ENCODE measurements around the gene BIRC3. TPM values are rescaled to one million over a fixed set of nuclear protein-coding genes. Genes with fewer than 3 reads are reported as not detected.
A peak's percentile ranks its signal among the peaks of the same experiment; 100 is the strongest.

BIRC3 gene
- not detected in 2 replicates for polyA plus RNA-seq (2014; cell fraction: cytosol; rRNA removed)
- polyA plus RNA-seq (2014; cell fraction: nucleus; rRNA removed) = not detected in 2 replicates

DNA sequence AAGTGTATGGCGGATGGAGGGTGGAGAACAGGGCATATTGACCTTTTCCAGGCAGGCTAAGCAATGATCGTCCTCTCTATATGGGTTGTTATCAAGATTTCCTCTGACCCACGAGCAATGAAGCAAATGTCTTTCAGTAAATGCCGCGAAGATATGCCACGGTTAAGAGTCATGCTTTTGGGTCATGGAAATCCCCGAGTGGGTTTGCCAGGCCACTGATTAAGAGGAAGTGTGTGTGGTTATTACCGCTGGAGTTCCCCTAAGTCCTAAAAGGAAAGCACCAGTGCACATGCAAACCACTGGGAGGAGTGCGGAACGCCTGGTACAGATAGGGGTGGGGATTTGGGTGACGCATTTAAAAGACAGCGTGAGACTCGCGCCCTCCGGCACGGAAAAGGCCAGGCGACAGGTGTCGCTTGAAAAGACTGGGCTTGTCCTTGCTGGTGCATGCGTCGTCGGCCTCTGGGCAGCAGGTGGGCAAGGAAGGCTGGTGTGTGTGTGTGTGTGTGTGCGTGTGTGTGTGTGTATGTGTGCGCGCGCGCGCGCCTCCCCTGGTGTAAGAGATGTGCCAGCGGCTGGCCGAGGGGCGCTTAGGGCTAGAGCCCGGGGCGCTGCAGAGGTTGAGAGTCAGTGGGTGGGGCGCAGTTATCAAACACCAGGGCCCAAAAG, at the start of gene BIRC3:
TSS of gene BIRC3 (plus strand) at position 386 of the 669 bp plus-strand sequence. CDS start 7,026 bp downstream, outside the sequence.
- DNase-seq (ENCODE audit: low spot score) = peak; percentile 2

DNA sequence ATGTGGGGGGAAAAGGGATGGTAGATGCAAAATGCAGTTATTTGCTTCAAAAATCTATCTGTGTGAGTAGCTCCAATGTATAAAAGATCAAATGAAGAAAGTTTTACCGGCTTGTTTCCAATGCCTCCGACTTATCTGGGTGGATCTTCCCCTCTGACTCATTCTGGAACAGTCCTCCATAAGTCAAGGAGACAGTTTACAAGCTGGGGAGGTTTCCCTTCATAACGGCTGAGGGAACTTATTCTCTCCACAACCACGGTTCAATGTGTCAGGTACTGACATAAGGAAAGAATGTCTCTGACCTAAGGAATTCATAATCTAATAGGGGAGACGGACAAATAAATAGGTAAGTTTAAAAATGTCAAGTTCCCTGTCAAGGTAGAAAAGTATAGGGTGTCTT, 49.7 kb upstream of the BIRC3 start:
- DNase-seq (ENCODE audit: low spot score) = no peak

DNA sequence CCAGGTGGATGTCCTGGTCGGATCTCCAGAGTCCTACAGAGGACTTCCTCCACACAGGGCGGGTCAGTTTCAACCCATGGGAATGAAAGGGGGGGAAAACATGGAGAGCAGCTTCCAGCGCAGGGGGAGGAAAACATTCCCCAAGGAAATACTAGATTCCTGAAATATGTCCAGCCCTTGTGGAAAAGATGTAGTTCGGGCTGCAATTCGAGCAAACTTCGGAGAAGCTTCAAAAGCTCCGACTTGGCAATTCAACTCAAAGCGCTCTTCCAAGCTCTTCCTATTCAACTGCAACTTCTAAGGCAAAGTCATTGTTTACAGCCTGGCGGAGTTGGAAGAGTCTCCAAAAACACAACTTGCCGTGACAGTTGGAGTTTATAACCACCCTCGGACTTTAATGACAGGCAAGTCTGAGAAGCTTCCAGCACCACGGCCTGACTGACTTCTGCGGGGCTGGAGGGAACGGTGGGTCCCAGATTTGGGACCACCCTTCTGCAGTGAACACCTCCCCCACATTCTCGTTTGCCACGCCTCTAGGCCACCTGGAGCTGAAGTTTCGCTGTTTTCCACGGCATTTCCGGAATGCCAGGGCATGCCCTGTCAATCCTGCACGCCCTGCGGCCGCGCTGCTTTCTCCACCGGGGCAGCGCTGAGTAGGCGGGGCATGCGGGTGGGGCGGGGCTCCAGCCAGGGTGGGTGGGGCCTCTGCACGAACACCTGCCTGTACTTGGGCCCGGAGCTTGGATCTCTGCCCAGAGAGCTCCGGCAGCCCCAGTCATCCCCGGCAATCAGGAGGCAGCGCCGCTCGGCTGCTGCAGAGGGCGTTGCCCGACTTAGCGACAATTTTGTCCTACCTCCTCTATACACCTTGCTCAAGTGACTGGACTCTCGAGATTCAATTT, 49.0 kb upstream of the BIRC3 start:
- DNase-seq (ENCODE audit: low spot score) = peak; percentile 17

DNA sequence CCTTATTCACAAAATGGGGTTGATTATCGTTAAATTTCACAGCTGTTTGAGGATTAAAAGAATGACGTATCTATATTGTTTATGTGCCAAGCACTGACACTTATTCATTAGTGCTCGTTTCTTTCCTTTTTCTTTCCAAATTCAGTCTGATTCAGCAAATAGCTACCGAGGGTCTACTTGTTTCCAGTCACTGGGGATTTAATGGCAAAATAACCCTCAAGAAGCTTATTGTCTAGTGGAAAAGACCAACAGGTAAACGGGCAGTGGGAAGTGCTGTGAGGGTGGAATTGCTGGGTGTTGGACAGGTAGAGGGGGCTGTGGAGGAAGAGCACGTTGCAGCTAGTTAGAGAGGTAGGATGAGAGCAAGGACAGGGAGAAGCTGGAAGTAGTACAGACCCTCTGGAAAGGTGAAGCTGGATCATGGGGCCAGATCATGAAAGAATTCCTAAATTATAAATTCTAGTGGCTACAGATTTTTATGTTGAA, 48.3 kb upstream of the BIRC3 start:
- DNase-seq (ENCODE audit: low spot score) = no peak

DNA sequence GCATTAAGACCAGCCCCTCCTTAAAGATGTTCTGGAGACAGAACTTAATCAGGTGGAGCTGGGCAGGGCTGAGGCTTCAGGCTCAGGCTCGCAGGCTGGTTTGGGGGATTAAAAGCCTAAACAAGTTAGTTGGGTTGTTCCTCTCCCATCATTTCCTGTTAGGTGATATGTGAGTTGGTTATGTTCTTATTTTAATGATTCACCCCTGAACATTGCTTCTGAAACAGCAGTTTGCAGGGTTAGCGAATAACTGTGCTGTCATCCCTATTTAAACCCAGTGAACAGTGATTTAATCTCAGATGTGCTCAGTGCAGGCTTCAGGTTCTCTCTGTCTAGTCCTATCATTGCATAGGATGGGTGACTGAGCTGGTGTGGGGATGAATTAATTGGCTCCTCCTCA, 47.4 kb upstream of the BIRC3 start:
- no peak for DNase-seq (ENCODE audit: low spot score)

DNA sequence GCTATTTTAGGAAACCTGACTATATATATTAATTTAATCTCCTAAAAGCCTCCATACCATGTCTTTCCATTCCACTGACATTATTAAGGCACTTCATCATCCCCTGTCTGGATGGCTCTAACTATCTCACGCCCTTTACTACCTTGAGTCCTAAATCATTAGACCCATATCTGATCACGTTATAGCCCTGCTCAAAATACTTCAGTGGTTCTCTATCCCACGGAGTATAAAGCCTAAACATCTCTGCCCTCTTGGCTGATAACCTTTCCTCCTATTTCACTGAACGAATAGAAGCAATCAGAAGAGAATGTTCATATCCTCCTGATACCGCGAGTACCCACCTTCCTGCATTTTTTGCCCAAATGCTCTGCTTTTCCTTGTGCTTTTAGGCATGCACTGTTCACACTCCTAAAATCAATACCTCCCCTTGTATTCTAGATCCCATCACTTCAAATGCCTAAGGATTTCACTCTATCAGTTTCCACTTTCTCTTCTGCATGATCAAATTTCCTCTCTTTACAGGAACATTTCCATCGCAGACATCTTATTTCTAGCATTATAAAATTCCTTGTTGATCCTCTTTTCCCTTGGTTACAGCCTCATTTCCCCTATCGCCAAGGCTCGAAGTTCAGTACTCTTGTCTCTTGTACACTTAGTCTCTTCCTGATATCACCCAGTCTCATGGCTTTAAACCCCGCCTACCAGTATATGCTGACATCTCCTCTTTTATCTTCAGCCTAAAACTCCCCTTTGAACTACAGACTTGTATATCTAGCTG, 45.0 kb upstream of the BIRC3 start:
- DNase-seq (ENCODE audit: low spot score) = no peak

DNA sequence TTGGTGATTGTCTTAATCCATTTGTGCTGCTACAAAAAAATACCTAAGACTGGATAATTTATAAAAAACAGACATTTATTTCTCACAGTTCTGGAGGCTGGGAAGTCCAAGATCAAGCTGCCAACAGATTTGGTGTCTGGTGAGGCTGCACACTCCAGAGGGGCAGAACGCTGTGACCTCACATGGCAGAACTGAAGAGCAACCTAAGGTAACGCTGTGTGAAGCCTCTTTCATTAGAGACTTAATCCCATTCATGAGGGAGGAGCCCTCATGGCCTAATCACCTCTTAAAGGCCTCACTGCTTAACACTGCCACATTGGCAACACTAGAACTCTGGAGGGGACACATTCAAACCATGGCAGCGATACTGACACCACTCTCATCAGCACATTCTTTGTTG, 42.7 kb upstream of the BIRC3 start:
- no peak for DNase-seq (ENCODE audit: low spot score)

DNA sequence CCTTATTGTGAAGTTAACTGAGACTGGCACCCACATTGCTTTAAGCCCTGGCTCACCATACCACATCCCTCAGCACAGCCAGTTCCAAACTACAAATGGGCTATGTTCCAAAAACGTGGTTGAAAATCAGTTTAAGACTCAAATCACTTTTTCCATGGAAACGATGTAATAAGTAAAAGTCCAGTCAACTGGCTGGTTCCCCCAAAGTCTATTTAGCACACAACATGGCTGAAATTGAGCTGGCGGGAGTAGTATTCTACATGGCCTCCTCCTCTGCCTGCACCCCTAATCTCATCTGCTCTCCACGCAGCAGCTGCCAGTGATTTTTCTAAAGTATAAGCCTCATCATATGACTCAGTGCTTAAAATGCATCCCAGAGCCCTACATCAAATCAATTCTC, 40.9 kb upstream of the BIRC3 start:
- no peak for DNase-seq (ENCODE audit: low spot score)

DNA sequence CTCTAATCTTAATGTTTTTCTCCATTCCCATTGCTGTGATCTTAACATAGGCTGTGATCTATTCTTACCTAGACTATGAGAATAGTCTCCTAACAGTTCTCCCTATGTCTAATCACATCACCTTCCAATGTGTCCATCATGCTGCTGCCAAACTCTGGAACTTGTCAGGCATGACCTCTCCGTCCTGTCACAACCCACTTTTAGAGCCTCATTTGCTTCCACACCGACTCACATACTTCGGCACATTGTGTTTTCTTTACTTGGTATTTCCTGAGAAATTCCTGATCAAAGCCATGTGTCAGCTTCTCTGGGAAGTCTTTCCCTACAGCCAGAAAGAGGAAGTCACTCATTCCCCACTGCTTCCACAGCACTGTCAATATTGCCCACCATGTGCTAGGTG, 40.5 kb upstream of the BIRC3 start:
- DNase-seq (ENCODE audit: low spot score) = no peak

DNA sequence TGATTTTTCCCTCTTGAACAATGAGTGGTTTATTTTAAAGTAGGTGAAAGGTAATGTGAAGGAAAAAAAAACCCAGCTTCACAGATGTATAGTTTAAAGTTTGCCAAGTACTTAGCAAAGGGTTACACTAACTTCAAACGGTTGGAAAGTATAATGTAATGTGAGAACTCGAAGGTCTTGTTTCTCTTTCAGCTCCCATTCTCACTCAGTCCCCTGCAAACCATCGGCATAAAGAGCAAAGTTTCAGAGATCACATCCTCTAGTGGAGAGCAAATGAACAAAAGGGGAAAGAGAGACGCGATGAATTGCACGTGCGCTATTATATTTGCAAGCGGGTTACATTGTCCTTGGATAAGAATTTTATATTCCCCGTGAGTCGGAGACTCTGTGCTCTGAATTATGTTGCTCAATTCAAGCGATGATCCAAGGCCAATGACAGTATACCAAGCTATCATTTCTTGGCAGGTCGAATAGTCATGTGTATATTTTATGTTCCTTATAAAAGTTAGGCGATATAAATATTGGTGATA, 37.6 kb upstream of the BIRC3 start:
- DNase-seq (ENCODE audit: low spot score) = no peak

DNA sequence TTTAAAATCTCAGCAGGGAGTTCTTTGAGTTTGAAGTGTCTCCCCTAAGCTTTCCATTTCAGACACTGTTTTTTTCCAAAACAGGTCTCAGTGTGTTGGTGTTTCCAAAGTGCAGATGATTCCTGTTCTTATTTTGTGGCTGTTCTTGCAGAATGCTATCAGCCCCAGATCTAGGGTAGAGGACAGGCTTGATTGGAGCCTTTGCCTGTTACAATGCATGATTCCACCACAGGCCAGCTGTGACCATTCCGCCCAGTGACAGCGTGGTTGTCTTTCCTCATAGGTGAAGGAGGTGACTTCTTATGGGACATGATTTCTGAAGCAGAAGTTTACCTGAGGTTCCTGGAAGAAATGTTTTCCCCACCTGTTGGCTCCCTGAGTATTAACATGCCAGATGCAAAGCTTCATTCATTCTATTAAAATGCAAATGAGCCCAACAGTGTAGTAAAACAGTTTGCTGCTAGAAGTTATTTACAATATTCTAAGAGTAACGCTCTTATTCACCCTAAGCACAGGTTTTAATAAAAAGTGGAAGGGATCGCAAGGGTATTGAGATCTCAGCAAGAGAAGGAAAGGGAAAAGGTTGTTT, 36.9 kb upstream of the BIRC3 start:
- DNase-seq (ENCODE audit: low spot score) = no peak

DNA sequence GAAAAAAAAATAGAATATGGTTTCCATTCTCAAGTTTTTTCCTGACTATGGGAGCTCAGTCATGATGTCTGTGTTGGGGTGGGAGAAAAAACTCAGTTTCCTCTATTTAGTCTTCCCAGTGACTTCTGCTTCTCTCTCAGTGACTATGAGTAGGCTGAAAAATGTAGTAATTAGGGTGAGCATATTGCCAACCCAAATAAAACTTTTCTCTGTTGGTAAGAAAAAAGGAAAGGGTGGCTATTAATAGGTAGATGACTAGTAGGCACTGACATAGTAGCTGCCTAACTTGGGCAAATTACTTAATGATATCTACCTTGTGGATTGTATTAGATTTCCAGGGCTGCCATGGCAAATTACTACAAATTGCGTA, 34.2 kb upstream of the BIRC3 start:
- no peak for DNase-seq (ENCODE audit: low spot score)

DNA sequence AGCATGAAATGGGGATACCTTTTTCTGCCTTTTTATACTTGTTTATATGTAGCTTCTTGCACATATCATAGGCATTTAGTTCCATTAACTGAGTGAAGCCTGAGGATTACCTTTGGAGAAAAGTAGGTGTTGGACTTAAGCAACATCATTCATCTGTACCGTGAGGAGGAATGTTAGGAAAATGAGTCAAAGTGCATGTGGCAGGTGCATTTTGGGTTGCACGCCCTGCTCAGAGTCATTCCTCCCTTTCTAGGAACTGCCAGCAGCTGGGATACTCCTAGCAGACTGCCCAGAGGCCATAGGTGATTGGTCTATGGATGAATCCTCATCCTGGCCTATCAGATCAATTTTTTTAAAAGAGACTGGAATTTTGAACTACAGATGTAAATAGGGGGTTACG, 33.3 kb upstream of the BIRC3 start:
- DNase-seq (ENCODE audit: low spot score) = no peak

DNA sequence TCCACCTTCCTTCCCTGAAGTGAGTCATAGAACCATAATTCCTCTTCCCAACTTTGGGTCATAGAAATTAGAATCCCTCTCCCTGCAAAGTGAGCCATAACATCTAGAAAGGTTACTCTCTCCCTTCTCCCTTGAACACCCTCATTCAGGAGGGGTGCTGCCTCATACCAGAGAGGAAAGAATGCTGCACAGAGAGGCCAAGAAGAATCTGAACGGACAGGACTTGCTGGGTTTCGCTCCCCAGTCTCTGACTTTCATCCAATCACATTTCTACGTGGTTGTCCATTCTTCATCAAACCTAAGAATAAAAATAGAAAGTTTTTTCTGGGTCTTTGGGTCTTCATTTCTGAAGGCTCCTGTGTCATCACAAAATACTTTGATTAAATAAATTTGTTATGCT, 31.0 kb upstream of the BIRC3 start:
- no peak for DNase-seq (ENCODE audit: low spot score)

DNA sequence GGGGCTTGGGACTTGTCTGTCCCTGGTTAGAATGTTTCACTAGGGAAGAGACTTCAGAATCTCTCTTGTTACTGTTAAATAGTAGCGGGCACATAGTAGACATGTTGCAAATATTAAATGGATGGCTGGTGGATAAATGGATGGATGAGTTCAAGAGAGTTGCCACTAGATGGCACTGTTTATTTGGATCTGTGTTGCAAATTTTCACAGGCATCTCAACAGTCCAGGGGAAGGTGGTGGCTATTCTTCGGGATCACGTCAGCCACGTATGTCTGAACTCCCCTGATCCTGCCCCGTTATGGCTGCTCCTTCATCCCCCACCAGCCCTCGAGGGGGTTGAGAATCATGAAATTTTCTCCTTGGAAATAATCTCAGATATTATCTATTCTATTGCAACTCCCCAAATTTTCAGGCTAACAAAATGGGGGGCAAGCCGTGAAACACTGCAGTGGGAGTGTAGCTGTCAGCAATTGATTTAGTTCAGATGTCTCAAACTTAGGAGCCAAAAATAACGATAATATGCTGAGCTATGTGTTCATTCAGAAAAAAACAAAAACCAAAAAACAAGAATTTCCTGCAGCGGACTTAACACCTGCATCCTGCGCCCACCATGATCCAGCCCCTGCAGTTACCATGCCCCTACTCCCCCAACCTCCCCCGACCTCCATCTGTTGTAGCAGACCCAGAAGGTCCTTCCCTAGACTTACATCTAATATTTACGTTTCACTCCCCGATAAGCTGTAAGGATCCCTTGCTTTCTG, 29.1 kb upstream of the BIRC3 start:
- DNase-seq (ENCODE audit: low spot score) = peak; percentile 60

DNA sequence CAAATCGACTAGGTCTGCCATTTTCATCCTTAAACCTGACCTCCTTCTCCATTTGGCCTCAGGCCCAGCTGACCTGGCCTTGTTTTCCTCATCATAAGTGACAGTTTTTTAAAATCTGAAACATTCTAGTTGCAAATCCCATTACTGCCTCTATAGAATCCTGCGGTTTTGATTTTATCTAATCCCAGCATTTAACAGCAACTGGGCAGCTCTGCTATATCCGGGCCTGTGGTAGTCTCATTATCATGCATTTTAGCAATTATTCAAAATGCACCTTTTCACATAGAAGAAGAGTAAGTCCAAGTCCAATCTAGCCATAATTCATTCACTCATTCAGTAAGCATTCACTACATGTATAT, 28.6 kb upstream of the BIRC3 start:
- DNase-seq (ENCODE audit: low spot score) = no peak

DNA sequence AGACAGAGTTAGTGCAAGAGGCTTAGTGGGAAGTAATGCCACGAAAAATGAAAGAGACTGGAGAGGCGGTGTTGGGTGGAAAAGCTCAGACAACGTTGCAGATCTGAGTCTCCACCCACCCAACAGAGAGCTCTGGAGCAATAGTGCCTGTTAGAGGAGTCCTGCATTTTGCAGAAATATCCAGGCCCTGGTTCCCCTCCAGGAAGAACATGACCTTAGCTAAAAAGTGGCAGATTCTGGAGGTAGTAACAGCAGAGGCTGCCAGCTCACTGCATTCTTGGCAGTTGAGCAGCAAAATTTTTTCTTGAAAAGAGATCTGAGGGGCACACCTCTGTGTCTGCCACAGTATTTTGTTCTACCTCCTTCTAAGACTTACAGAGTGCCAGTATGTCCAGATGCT, 27.7 kb upstream of the BIRC3 start:
- DNase-seq (ENCODE audit: low spot score) = no peak

DNA sequence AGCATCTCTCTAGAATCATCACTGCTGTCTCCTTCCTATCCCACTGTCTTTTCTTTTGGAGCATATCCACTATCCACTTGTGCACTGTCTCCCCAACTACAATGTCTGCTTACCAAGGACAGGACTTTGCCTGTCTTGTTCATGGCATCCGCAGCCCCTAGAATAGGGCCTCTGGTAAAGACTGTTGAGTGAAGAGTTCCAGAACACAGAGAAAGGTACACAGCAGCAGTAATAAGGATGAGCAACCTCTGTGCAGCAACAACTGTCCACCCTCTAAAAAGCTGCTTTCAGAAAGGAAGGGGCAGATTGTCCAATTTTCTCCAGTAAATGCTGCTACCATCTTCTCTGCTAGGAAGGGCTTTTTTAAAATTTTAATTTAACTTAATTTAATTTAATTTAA, 25.5 kb upstream of the BIRC3 start:
- peak; percentile 59 for DNase-seq (ENCODE audit: low spot score)

DNA sequence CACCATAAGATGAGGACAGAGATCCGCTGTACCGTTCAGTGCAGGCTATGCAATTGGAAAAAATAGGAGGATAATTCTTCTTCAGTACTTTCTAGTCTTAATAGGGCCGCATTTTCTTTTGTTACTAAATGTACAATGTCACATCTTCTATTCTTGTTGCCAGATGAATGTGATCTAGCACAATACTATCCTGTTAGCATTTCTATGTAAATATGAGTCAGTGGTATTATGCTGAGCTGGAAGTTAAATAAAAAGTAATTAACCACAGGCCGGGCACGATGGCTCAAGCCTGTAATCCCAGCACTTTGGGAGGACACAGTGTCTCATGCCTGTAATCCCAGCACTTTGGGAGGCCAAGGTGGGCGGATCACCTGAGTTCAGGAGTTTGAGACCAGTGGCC, 24.4 kb upstream of the BIRC3 start:
- DNase-seq (ENCODE audit: low spot score) = no peak

DNA sequence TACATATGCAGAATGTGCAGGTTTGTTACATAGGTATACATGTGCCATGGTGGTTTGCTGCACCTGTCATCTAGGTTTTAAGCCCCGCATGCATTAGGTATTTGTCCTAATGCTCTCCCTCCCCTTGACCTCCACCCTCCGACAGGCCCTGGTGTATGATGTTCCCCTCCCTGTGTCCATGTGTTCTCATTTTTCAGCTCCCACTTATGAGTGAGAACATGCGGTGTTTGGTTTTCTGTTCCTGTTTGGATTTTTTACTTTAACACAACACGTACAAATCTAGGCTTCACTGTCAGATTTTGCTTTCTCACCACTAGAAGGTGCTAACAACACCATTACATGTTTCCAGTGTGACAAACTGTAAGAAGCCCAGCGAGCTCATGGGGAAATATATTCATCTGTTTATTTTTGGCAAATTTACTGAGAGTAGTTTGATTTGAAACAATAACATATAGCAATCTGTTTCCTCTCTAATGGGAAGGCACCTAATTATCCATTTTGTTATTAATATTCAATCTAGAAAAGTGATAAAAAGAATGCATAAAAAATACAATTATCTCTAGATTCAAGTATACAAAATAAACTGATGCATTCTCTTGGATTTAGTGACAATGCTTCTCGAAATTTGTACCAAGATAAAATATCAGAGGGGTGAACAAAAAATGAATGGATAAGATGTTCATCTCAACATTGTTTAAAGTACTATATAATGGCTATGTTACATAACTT, 23.2 kb upstream of the BIRC3 start:
- DNase-seq (ENCODE audit: low spot score) = no peak
